Smooth muscle cell (in vitro differentiated cells): ENCODE measurements around the gene DCTN3. TPM values are rescaled to one million over a fixed set of nuclear protein-coding genes. Genes with fewer than 3 reads are reported as not detected.

Experiments
- DNase-seq: peaks from one replicate; lab custom pipeline; 2025; ENCODE audit not compliant: unreplicated experiment; lab: John Stamatoyannopoulos, UW
- H2AFZ ChIP-seq: fragments of 200-600 bp; sonication (generic); 2 replicates; pipeline ENCODE4 v1.6.0; 2016; ENCODE audit warnings: antibody characterized with exemption, low read depth, mild to moderate bottlenecking
- H3F3A ChIP-seq: fragments of 200-600 bp; sonication (generic); 2 replicates; pipeline ENCODE4 v1.6.0; 2017; ENCODE audit warnings: antibody characterized with exemption, low read depth
- H3K27ac ChIP-seq: fragments of 200-600 bp; sonication (generic); 2 replicates; pipeline ENCODE4 v1.5.1; 2016; ENCODE audit warnings: low read depth, mild to moderate bottlenecking
- H3K27me3 ChIP-seq: fragments of 200-600 bp; sonication (generic); 2 replicates; pipeline ENCODE4 v1.6.1; 2016; ENCODE audit warnings: low read depth, mild to moderate bottlenecking
- H3K36me3 ChIP-seq: fragments of 200-600 bp; sonication (generic); 2 replicates; pipeline ENCODE4 v1.5.1; 2016; ENCODE audit warnings: low read depth
- H3K4me1 ChIP-seq: fragments of 200-600 bp; sonication (generic); 2 replicates; pipeline ENCODE4 v1.5.1; 2016; ENCODE audit warnings: low read depth
- H3K4me2 ChIP-seq: fragments of 200-600 bp; sonication (generic); 2 replicates; pipeline ENCODE4 v1.6.0; 2016; ENCODE audit warnings: mild to moderate bottlenecking
- H3K4me3 ChIP-seq: fragments of 200-600 bp; sonication (generic); 2 replicates; pipeline ENCODE4 v1.5.1; 2016; ENCODE audit warnings: mild to moderate bottlenecking
- H3K79me2 ChIP-seq: fragments of 200-600 bp; sonication (generic); 2 replicates; pipeline ENCODE4 v1.6.0; 2016; ENCODE audit warnings: low read depth, mild to moderate bottlenecking
- H3K9ac ChIP-seq: fragments of 200-600 bp; sonication (generic); 2 replicates; pipeline ENCODE4 v1.6.0; 2016; ENCODE audit warnings: low read depth
- H3K9me3 ChIP-seq: fragments of 200-600 bp; sonication (generic); replicated peaks from 2 replicates; pipeline ENCODE4 v1.5.1; 2016; ENCODE audit warnings: low read depth
- H4K20me1 ChIP-seq: fragments of 200-600 bp; sonication (generic); 2 replicates; pipeline ENCODE4 v1.6.0; 2016; ENCODE audit warnings: low read depth
- WGBS: methylation state at CpG from one replicate; pipeline ENCODE4 v1.1.7; 2016; ENCODE audit warnings: low lambda C conversion rate; 5-methylcytosine and 5-hydroxymethylcytosine counted together
- polyA plus RNA-seq: library from polyadenylated mRNA; unstranded; fragments of >200 nt; fragmentation: Nextera tagmentation; extraction: Ambion mirVana; gene quantifications from 2 replicates; pipeline ENCODE4 v1.2.1, GENCODE V29; 2016
- total RNA-seq: library from RNA; depleted of rRNA; stranded (reverse); fragments of >200 nt; gene quantifications from 2 replicates; pipeline ENCODE4 v1.2.3, GENCODE V29; 2014
- TF ChIP-seq, protein P1 (sequence below): fragments of 200-600 bp; sonication (generic); IDR thresholded peaks from 2 replicates; pipeline ENCODE4 v1.5.1; 2017; ENCODE audit warnings: borderline replicate concordance, mild to moderate bottlenecking, antibody characterized with exemption; ENCODE audit not compliant: insufficient read depth, poor library complexity, severe bottlenecking

The DCTN3 gene
- total and polyA plus RNA-seq, 2 experiments from 2014 or later, result 87.6 to 142 TPM

DNA sequence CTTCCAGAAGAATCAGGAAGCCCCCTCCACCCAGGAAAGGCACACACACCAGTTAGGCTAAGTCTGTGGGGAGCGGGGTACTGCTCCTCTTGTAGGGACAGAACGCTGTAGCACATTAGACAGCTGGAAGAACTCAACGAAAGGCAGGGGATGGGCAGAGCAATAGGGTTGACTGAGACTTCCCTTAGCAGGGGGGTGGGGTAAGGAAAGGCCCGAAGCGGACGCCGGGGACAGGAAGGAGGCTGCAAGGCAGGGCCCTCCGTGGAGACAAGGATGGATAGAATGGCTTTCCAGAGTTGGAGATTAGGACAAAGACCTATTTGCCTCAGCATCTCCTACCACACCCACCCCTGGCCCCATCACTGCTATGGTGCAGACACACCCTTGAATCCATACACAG, 45.1 kb downstream of the DCTN3 start:
- Histone ChIP-seq H3K4me3 (no peak overlapping the region), H3K4me1 (peaks cover 58% of the 10 kb centered on the region), H3K79me2 (peaks cover 18% of the 10 kb centered on the region), H2AFZ (no peak overlapping the region), H3F3A (peaks cover 4% of the 10 kb centered on the region), H3K27me3 (peaks cover 9% of the 10 kb centered on the region), H3K9ac (no peak overlapping the region), H4K20me1 (peaks cover 6% of the 10 kb centered on the region), H3K27ac (no peak overlapping the region), H3K4me2 (no peak overlapping the region), H3K36me3 (no peaks in the 10 kb centered on the region), H3K9me3 (no peaks in the 10 kb centered on the region)
- TF ChIP-seq, protein P1, sequence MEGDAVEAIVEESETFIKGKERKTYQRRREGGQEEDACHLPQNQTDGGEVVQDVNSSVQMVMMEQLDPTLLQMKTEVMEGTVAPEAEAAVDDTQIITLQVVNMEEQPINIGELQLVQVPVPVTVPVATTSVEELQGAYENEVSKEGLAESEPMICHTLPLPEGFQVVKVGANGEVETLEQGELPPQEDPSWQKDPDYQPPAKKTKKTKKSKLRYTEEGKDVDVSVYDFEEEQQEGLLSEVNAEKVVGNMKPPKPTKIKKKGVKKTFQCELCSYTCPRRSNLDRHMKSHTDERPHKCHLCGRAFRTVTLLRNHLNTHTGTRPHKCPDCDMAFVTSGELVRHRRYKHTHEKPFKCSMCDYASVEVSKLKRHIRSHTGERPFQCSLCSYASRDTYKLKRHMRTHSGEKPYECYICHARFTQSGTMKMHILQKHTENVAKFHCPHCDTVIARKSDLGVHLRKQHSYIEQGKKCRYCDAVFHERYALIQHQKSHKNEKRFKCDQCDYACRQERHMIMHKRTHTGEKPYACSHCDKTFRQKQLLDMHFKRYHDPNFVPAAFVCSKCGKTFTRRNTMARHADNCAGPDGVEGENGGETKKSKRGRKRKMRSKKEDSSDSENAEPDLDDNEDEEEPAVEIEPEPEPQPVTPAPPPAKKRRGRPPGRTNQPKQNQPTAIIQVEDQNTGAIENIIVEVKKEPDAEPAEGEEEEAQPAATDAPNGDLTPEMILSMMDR, result no peak
- WGBS, result 43% methylated on average over 8 of the region's 8 CpGs
- no peak for DNase-seq

DNA sequence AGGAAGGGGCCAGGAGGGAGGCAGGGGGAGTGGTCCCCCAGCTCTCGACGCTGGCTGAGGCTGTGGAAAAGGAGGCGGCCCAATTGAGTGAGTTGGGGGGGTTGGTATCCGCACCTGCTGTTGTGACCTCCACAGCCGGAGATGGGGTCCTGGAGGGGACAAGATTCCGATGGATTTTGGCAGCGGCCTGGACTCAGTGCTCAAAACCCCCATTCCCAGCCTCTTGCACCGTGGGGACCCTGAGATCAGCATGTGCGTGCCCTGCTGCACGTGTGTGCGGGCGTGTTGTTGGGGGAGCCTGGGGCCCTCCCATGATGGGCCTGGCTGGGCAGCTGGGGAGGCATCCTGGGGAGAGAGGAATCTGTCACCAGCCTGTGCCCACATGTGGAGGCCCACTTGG, 45.7 kb downstream of the DCTN3 start:
- H3K4me2 ChIP-seq, result no peak overlapping the region
- H4K20me1 ChIP-seq, result peaks cover 6% of the 10 kb centered on the region
- H3K4me3 ChIP-seq, result no peak overlapping the region
- H3F3A ChIP-seq, result peaks cover 4% of the 10 kb centered on the region
- H3K9ac ChIP-seq, result no peak overlapping the region
- no peaks in the 10 kb centered on the region for H3K9me3 ChIP-seq
- no peak overlapping the region for H3K27ac ChIP-seq
- peaks cover 15% of the 10 kb centered on the region for H3K79me2 ChIP-seq
- TF ChIP-seq, protein P1, result no peak
- WGBS, result 92% methylated on average over 12 of the region's 12 CpGs
- no peak for DNase-seq
- no peaks in the 10 kb centered on the region for H3K36me3 ChIP-seq
- peaks cover 9% of the 10 kb centered on the region for H3K27me3 ChIP-seq
- H2AFZ ChIP-seq, result no peak overlapping the region
- peaks cover 54% of the 10 kb centered on the region for H3K4me1 ChIP-seq

DNA sequence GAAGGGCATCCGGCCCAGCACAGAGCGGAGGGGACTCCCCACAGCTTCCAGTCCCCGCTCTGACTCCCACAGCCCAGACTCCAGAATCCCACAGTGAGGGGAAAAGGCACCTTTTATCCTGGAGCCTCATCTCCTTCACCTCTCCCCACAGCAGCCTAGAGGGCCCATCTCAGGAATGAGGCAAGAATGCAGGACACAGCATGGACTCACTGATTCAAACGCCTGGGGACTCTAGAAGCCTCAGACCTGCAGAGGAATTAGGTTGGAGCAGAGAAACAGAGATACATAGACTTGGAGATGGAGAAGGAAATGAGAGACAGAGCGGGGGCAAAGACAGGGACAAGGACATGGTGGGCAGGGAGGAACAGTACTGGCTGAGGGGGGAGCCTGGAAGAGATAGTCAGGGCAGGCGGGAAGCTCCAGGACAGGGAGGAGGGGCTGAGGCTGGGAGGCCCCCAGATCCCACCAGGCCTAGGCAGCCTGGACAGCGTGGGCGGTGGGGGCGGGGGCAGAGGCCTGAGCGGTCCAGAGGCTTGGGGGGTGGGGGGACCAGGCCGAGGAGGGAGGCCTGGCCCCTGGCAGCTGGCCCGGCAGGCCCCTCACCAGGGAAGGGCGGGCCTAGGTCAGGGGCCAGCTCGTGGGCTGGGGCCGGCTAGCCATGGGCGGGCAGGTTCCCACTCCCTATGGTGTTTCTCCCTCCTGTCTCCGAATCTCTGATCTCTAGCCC, 46.5 kb downstream of the DCTN3 start:
- H3F3A ChIP-seq, result peaks cover 4% of the 10 kb centered on the region
- no peak overlapping the region for H3K27ac ChIP-seq
- 62% methylated on average over 6 of the region's 17 CpGs for WGBS
- peaks cover 8% of the 10 kb centered on the region for H3K27me3 ChIP-seq
- TF ChIP-seq, protein P1, result no peak
- no peak overlapping the region for H3K9ac ChIP-seq
- H3K79me2 ChIP-seq, result peaks cover 15% of the 10 kb centered on the region
- H4K20me1 ChIP-seq, result peaks cover 6% of the 10 kb centered on the region
- H3K9me3 ChIP-seq, result no peaks in the 10 kb centered on the region
- H2AFZ ChIP-seq, result no peak overlapping the region
- no peaks in the 10 kb centered on the region for H3K36me3 ChIP-seq
- no peak overlapping the region for H3K4me3 ChIP-seq
- peak overlapping the region; percentile 12 for H3K4me2 ChIP-seq
- peaks cover 54% of the 10 kb centered on the region for H3K4me1 ChIP-seq
- DNase-seq, result no peak

DNA sequence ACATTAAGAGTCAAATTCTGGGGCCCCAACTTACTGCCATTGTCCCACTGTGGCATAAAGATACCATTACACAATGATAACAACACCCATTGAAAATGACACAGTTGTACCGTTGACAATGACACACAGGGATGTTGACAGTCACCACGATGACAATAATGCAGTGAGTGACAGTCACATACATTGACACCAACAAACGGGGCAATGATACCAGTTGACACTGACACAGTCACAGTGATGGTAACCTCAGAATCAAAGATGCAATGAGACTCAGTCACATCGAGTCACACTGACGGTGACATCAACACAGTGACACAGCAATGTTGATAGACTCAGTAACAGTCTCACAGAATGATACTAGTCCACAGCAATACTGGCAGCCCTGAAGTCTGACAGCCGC, 47.7 kb downstream of the DCTN3 start:
- WGBS, result 83% methylated on average over 6 of the region's 6 CpGs
- H3K4me2 ChIP-seq, result no peak overlapping the region
- no peaks in the 10 kb centered on the region for H3K36me3 ChIP-seq
- H3K27me3 ChIP-seq, result no peaks in the 10 kb centered on the region
- no peak overlapping the region for H3K4me3 ChIP-seq
- peaks cover 52% of the 10 kb centered on the region for H3K4me1 ChIP-seq
- H3K9me3 ChIP-seq, result no peaks in the 10 kb centered on the region
- H4K20me1 ChIP-seq, result peaks cover 6% of the 10 kb centered on the region
- no peak for DNase-seq
- no peak overlapping the region for H2AFZ ChIP-seq
- TF ChIP-seq, protein P1, result no peak
- peaks cover 4% of the 10 kb centered on the region for H3F3A ChIP-seq
- no peak overlapping the region for H3K27ac ChIP-seq
- H3K9ac ChIP-seq, result no peak overlapping the region
- peaks cover 15% of the 10 kb centered on the region for H3K79me2 ChIP-seq
